GM19023 (cell line): Measurements from ENCODE around the gene OASL.

ENCODE experiments used
- ATAC-seq: cut with Tn5 transposase; IDR thresholded peaks from one replicate; pipeline ENCODE4 v1.9.1; 2021; ENCODE audit warnings: mild to moderate bottlenecking, moderate library complexity; ENCODE audit not compliant: unreplicated experiment

Gene OASL

GRCh38 chr12:120992989-120993388 lies 46.1 kb downstream of the OASL start:
- ATAC-seq: no peak

GRCh38 chr12:120991965-120992364 lies 47.1 kb downstream of the OASL start:
- ATAC-seq: no peak

GRCh38 chr12:120990487-120991055 lies 48.5 kb downstream of the OASL start:
- no peak for ATAC-seq

GRCh38 chr12:120989687-120990086 lies 49.4 kb downstream of the OASL start:
- ATAC-seq: no peak

GRCh38 chr12:120988658-120989057 lies 50.4 kb downstream of the OASL start:
- ATAC-seq: no peak

GRCh38 chr12:120988234-120988633 lies 50.8 kb downstream of the OASL start:
- ATAC-seq: no peak

- no peak for ATAC-seq
These were observed 54.6 kb downstream of the OASL start for GRCh38 chr12:120984351-120984898.

- ATAC-seq: no peak
These were observed 55.3 kb downstream of the OASL start for GRCh38 chr12:120983759-120984158.

GRCh38 chr12:120982659-120983058 lies 56.4 kb downstream of the OASL start:
- ATAC-seq: no peak

- no peak for ATAC-seq
These were observed 57.6 kb downstream of the OASL start for GRCh38 chr12:120981407-120981941.

- ATAC-seq: no peak
These were observed 58.2 kb downstream of the OASL start for GRCh38 chr12:120980800-120981368.

- ATAC-seq: no peak
These were observed 59.0 kb downstream of the OASL start for GRCh38 chr12:120979862-120980696.

- ATAC-seq: no peak
These were observed 59.7 kb downstream of the OASL start for GRCh38 chr12:120979220-120979861.

GRCh38 chr12:120978296-120979219 lies 60.5 kb downstream of the OASL start, which contains the start of gene HNF1A:
Gene HNF1A (plus strand): TSS chr12:120978543. CDS start chr12:120978769, 226 bp downstream.
- no peak for ATAC-seq

- ATAC-seq: no peak
These were observed 61.3 kb downstream of the OASL start for GRCh38 chr12:120977531-120978295.

- ATAC-seq: no peak
These were observed 66.0 kb downstream of the OASL start for GRCh38 chr12:120972870-120973543.

GRCh38 chr12:120971299-120972180 lies 67.5 kb downstream of the OASL start:
- ATAC-seq: no peak

GRCh38 chr12:120970310-120970709 lies 68.7 kb downstream of the OASL start:
- ATAC-seq: no peak
